HepG2 (cell line): ENCODE results near the gene TMEM217. TPM values are rescaled to one million over a fixed set of nuclear protein-coding genes. Genes with fewer than 3 reads are reported as not detected.
A peak's percentile ranks its signal among the peaks of the same experiment; 100 is the strongest.

Source experiments
- EZH2 ChIP-seq: conservative IDR thresholded peaks from 2 replicates; pipeline ENCODE4 v1.6.1; 2012; ENCODE audit warnings: mild to moderate bottlenecking, low read depth, low read length, moderate library complexity
- FOSL2 ChIP-seq: sonication (generic); formaldehyde crosslinking; IDR thresholded peaks from 2 replicates; pipeline ENCODE4 v1.4.0; 2020; ENCODE audit warnings: missing genetic modification reagents
- ISX ChIP-seq: sonication (generic); formaldehyde crosslinking; conservative IDR thresholded peaks from 2 replicates; pipeline ENCODE4 v1.5.0; 2020; ENCODE audit warnings: missing genetic modification reagents
- KAT2B ChIP-seq: fragments of 150-350 bp; IDR thresholded peaks from 2 replicates; pipeline ENCODE4 v1.6.1; 2014; ENCODE audit warnings: low read depth, low read length, borderline replicate concordance
- KAT8 ChIP-seq: IDR thresholded peaks from 2 replicates; pipeline ENCODE4 v1.6.1; 2016; ENCODE audit warnings: missing genetic modification reagents, missing compliant biosample characterization
- MAZ ChIP-seq, 2 experiments: sonication (generic) in 1 of 2; formaldehyde crosslinking in 1 of 2; IDR thresholded peaks; 2 replicates each; pipeline versions ENCODE4 v1.5.0 to v1.6.1; 2012 to 2020; ENCODE audit warnings: low read depth in 2 of 2, mild to moderate bottlenecking in 2 of 2, borderline replicate concordance in 1 of 2, improper control_type of control experiment in 1 of 2, low read length in 1 of 2, missing genetic modification reagents in 1 of 2, moderate library complexity in 1 of 2
- MED8 ChIP-seq: sonication (generic); formaldehyde crosslinking; IDR thresholded peaks from 2 replicates; pipeline ENCODE4 v1.8.1; 2023; ENCODE audit warnings: mild to moderate bottlenecking, missing genetic modification reagents; ENCODE audit not compliant: insufficient replicate concordance
- NFE2 ChIP-seq: sonication (generic); formaldehyde crosslinking; IDR thresholded peaks from 2 replicates; pipeline ENCODE4 v1.4.0; 2020; ENCODE audit warnings: missing genetic modification reagents
- POLR2G ChIP-seq: fragments of 200-400 bp; formaldehyde crosslinking; IDR thresholded peaks from 2 replicates; pipeline ENCODE4 v1.6.1; 2018; ENCODE audit warnings: mild to moderate bottlenecking, low read depth, low read length, moderate library complexity
- PRPF4 ChIP-seq: fragments of 200-400 bp; formaldehyde crosslinking; IDR thresholded peaks from 2 replicates; pipeline ENCODE4 v1.6.1; 2016; ENCODE audit warnings: low read length, low read depth; ENCODE audit not compliant: poor library complexity, severe bottlenecking
- SOX13 ChIP-seq, 3 experiments: fragments of 450-650 bp in 1 of 3; sonication (generic) in 1 of 3; formaldehyde crosslinking in 1 of 3; IDR thresholded peaks in 2 of 3; conservative IDR thresholded peaks in 1 of 3; 2 replicates each; pipeline versions ENCODE4 v1.5.0 to v1.6.1; 2016 to 2020; ENCODE audit warnings: antibody characterized with exemption in 1 of 3, mild to moderate bottlenecking in 1 of 3, missing compliant biosample characterization in 1 of 3, missing genetic modification reagents in 1 of 3, moderate library complexity in 1 of 3
- SPEN ChIP-seq: sonication (generic); formaldehyde crosslinking; IDR thresholded peaks from 2 replicates; pipeline ENCODE4 v1.5.1; 2020; ENCODE audit warnings: low read depth, mild to moderate bottlenecking, missing genetic modification reagents
- ZBTB3 ChIP-seq: sonication (generic); formaldehyde crosslinking; IDR thresholded peaks from 2 replicates; pipeline ENCODE4 v1.4.0; 2020; ENCODE audit warnings: low read depth, mild to moderate bottlenecking, moderate library complexity, missing genetic modification reagents, borderline replicate concordance
- ZEB1 ChIP-seq: IDR thresholded peaks from 2 replicates; pipeline ENCODE4 v1.6.1; 2012; ENCODE audit warnings: mild to moderate bottlenecking, low read depth, inconsistent platforms; ENCODE audit not compliant: insufficient replicate concordance
- ZFX ChIP-seq: sonication (generic); formaldehyde crosslinking; IDR thresholded peaks from 2 replicates; pipeline ENCODE4 v1.4.0; 2020; ENCODE audit warnings: mild to moderate bottlenecking, low read depth, missing genetic modification reagents, moderate library complexity
- ZNF431 ChIP-seq: sonication (generic); formaldehyde crosslinking; IDR thresholded peaks from 2 replicates; pipeline ENCODE4 v1.9.0; 2022; ENCODE audit warnings: missing genetic modification reagents, low read depth, mild to moderate bottlenecking, borderline replicate concordance
- ZNF598 ChIP-seq: sonication (generic); formaldehyde crosslinking; IDR thresholded peaks from 2 replicates; pipeline ENCODE4 v1.5.1; 2020; ENCODE audit warnings: mild to moderate bottlenecking, missing genetic modification reagents, borderline replicate concordance
- ZNF790 ChIP-seq: sonication (generic); formaldehyde crosslinking; IDR thresholded peaks from 2 replicates; pipeline ENCODE4 v1.8.0; 2022; ENCODE audit warnings: missing genetic modification reagents, mild to moderate bottlenecking, borderline replicate concordance
- polyA plus RNA-seq, 8 experiments: library from polyadenylated mRNA; depleted of rRNA in 3 of 8; stranded (reverse) in 7 of 8; unstranded in 1 of 8; fragments of >200 nt; fragmentation: Illumina TruSeq in 4 of 8; extraction: Trizol in 4 of 8; gene quantifications; 2 replicates each; pipeline versions ENCODE4 v1.2.1 to v1.2.3, GENCODE V29; 2011 to 2016; ENCODE audit warnings: low read depth in 4 of 8, missing spikeins in 1 of 8, mixed read lengths in 1 of 8; ENCODE audit not compliant: insufficient read depth in 1 of 8
- total RNA-seq, 5 experiments: library from RNA; depleted of rRNA; stranded (reverse); fragments of >200 nt; fragmentation: Illumina TruSeq; extraction: Trizol; gene quantifications; 2 replicates each; pipeline ENCODE4 v1.2.3, GENCODE V29; 2016; ENCODE audit warnings: low read depth in 1 of 5
- TF ChIP-seq, protein P1 (sequence below): fragments of 450-650 bp; IDR thresholded peaks from 2 replicates; pipeline ENCODE4 v1.6.1; 2017; ENCODE audit warnings: mild to moderate bottlenecking
- TF ChIP-seq, protein P2 (sequence below): sonication (generic); formaldehyde crosslinking; IDR thresholded peaks from 2 replicates; pipeline ENCODE4 v1.4.0; 2020; ENCODE audit warnings: missing genetic modification reagents

TMEM217 gene
- total and polyA plus RNA-seq, 2 of the 13 experiments (the other 11 are each of a cell fraction or from before 2014, with no cell fraction given), result 2.3 to 3.4 TPM

DNA sequence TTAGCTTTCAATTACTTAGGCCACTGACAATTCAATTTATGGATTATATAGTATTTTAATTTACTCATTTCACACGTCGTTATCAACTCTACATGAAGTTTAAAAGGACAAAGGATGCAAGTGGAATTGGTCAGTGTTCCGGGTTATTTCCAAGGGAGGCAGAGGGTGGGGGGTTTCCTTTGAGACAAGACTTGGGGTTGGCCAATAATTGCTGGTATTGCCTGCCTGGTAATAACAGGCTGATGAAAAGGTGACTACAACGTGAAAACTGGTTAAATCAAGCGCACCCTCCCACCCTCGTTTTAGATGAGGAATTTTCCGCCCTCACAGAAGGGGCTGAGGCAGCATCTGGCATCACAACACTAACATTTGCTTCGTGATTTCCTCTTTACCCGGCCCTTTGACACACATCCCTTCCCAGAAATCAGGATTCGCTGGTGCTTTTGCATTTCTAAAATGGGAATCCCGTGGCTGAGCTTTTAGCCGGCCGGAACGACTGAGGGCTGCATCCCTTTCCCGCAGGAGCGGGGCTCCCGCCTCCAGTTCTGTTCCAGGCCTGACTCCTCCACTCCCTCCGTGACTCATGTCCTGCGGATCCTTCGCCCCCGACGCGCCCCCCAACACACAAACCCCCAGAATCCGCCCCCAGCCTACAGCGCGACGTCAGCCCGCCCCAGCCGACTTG lies 89.0 kb downstream of the TMEM217 start (continued):
- TF ChIP-seq, protein P1, sequence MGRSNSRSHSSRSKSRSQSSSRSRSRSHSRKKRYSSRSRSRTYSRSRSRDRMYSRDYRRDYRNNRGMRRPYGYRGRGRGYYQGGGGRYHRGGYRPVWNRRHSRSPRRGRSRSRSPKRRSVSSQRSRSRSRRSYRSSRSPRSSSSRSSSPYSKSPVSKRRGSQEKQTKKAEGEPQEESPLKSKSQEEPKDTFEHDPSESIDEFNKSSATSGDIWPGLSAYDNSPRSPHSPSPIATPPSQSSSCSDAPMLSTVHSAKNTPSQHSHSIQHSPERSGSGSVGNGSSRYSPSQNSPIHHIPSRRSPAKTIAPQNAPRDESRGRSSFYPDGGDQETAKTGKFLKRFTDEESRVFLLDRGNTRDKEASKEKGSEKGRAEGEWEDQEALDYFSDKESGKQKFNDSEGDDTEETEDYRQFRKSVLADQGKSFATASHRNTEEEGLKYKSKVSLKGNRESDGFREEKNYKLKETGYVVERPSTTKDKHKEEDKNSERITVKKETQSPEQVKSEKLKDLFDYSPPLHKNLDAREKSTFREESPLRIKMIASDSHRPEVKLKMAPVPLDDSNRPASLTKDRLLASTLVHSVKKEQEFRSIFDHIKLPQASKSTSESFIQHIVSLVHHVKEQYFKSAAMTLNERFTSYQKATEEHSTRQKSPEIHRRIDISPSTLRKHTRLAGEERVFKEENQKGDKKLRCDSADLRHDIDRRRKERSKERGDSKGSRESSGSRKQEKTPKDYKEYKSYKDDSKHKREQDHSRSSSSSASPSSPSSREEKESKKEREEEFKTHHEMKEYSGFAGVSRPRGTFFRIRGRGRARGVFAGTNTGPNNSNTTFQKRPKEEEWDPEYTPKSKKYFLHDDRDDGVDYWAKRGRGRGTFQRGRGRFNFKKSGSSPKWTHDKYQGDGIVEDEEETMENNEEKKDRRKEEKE, result no peak
- TF ChIP-seq NFE2 (0 out of 2 replicates have a peak, but pooled peaks have one; percentile 16), SPEN (CRISPR knock-in tag) (no peak), MAZ (IDR thresholded peaks at IDR 0.05; ENCODE audit: borderline replicate concordance, low read depth, low read length) (no peak), MAZ (CRISPR knock-in tag; IDR thresholded peaks at IDR 0.05; ENCODE audit: low read depth) (no peak), ZBTB3 (CRISPR knock-in tag) (no peak; the same call in 1 of the 2 replicates), MED8 (CRISPR knock-in tag) (no peak), ZNF598 (CRISPR knock-in tag) (0 out of 2 replicates have a peak, but pooled peaks have one; percentile 50), PRPF4 (no peak), EZH2 (no peak), KAT2B (no peak), ZFX (peak; percentile 52; the same call in 1 of the 2 replicates), ISX (CRISPR knock-in tag) (no peak), FOSL2 (CRISPR knock-in tag) (no peak; the same call in 1 of the 2 replicates), SOX13 (IDR thresholded peaks at IDR 0.05) (no peak), SOX13 (CRISPR knock-in tag; conservative IDR thresholded peaks at IDR 0.05 in 1 of 2, IDR thresholded peaks at IDR 0.05 in 1 of 2) (peak in 1 of 2 experiments; percentile 17; a peak in 1 of 4 replicates), POLR2G (0 out of 2 replicates have a peak, but pooled peaks have one; percentile 31), ZNF790 (CRISPR knock-in tag) (0 out of 2 replicates have a peak, but pooled peaks have one; percentile 39), ZNF431 (no peak; the same call in 1 of the 2 replicates), KAT8 (CRISPR knock-in tag) (no peak), ZEB1 (peak; percentile 45)
- TF ChIP-seq, protein P2, sequence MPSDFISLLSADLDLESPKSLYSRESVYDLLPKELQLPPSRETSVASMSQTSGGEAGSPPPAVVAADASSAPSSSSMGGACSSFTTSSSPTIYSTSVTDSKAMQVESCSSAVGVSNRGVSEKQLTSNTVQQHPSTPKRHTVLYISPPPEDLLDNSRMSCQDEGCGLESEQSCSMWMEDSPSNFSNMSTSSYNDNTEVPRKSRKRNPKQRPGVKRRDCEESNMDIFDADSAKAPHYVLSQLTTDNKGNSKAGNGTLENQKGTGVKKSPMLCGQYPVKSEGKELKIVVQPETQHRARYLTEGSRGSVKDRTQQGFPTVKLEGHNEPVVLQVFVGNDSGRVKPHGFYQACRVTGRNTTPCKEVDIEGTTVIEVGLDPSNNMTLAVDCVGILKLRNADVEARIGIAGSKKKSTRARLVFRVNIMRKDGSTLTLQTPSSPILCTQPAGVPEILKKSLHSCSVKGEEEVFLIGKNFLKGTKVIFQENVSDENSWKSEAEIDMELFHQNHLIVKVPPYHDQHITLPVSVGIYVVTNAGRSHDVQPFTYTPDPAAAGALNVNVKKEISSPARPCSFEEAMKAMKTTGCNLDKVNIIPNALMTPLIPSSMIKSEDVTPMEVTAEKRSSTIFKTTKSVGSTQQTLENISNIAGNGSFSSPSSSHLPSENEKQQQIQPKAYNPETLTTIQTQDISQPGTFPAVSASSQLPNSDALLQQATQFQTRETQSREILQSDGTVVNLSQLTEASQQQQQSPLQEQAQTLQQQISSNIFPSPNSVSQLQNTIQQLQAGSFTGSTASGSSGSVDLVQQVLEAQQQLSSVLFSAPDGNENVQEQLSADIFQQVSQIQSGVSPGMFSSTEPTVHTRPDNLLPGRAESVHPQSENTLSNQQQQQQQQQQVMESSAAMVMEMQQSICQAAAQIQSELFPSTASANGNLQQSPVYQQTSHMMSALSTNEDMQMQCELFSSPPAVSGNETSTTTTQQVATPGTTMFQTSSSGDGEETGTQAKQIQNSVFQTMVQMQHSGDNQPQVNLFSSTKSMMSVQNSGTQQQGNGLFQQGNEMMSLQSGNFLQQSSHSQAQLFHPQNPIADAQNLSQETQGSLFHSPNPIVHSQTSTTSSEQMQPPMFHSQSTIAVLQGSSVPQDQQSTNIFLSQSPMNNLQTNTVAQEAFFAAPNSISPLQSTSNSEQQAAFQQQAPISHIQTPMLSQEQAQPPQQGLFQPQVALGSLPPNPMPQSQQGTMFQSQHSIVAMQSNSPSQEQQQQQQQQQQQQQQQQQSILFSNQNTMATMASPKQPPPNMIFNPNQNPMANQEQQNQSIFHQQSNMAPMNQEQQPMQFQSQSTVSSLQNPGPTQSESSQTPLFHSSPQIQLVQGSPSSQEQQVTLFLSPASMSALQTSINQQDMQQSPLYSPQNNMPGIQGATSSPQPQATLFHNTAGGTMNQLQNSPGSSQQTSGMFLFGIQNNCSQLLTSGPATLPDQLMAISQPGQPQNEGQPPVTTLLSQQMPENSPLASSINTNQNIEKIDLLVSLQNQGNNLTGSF, result no peak; the same call in 1 of the 2 replicates
